Vagina (tissue), 2 donors: Measurements from ENCODE around the gene CDR2L. TPM values are rescaled to one million over a fixed set of nuclear protein-coding genes. Genes with fewer than 3 reads are reported as not detected.
A peak's percentile ranks its signal among the peaks of the same experiment; 100 is the strongest.

Source experiments
- DNase-seq, 2 donors: peaks; one replicate each; pipeline ENCODE4 v3.0.0-alpha.2; 2017; ENCODE audit errors: extremely low spot score in 2 of 2
- H3K27ac ChIP-seq: fragments of 200-600 bp; sonication (generic); one replicate; pipeline ENCODE4 v1.5.1; 2019
- H3K27me3 ChIP-seq: fragments of 200-600 bp; sonication (generic); one replicate; pipeline ENCODE4 v1.5.1; 2019
- H3K36me3 ChIP-seq, 2 donors: fragments of 200-600 bp; sonication (generic); one replicate each; pipeline ENCODE4 v1.5.1; 2017 to 2019
- H3K4me1 ChIP-seq: fragments of 200-600 bp; sonication (generic); one replicate; pipeline ENCODE4 v1.5.1; 2019
- H3K4me3 ChIP-seq, 2 donors: fragments of 200-600 bp; sonication (generic); 1 replicate in 1 of 2; 2 replicates in 1 of 2; pipeline ENCODE4 v1.5.1; 2016 to 2019
- H3K9me3 ChIP-seq: fragments of 200-600 bp; sonication (generic); one replicate; pipeline ENCODE4 v1.5.1; 2019
- POLR2A ChIP-seq, 2 donors: fragments of 450-650 bp; IDR thresholded peaks; one replicate each; pipeline ENCODE4 v1.6.1; 2017; ENCODE audit warnings: antibody characterized with exemption in 2 of 2, mild to moderate bottlenecking in 2 of 2, moderate library complexity in 2 of 2
- POLR2AphosphoS5 ChIP-seq, 2 donors: sonication (generic); formaldehyde crosslinking; IDR thresholded peaks; one replicate each; pipeline ENCODE4 v1.9.0; 2017; ENCODE audit warnings: antibody characterized with exemption in 2 of 2, mild to moderate bottlenecking in 2 of 2, low read depth in 1 of 2; ENCODE audit not compliant: insufficient read depth in 1 of 2
- intact Hi-C: fragments of 100-400 bp; cut with DNase I; formaldehyde crosslinking; loops from one replicate; pipeline ENCODE4 v1.15.1; 2023
- total RNA-seq: library from RNA; depleted of rRNA; stranded (reverse); fragments of >200 nt; gene quantifications from one replicate; pipeline ENCODE4 v1.2.3, GENCODE V29; 2016
- TF ChIP-seq, protein P1 (sequence below), 3 experiments: fragments of 450-650 bp in 2 of 3; fragments of 200-600 bp in 1 of 3; sonication (generic) in 1 of 3; IDR thresholded peaks; one replicate each; pipeline ENCODE4 v1.5.1; 2017 to 2019; ENCODE audit warnings: antibody characterized with exemption in 3 of 3, mild to moderate bottlenecking in 2 of 3, moderate library complexity in 2 of 3

CDR2L gene
- total RNA-seq, 1 donor from 2014 or later, result 13.5 TPM

DNA sequence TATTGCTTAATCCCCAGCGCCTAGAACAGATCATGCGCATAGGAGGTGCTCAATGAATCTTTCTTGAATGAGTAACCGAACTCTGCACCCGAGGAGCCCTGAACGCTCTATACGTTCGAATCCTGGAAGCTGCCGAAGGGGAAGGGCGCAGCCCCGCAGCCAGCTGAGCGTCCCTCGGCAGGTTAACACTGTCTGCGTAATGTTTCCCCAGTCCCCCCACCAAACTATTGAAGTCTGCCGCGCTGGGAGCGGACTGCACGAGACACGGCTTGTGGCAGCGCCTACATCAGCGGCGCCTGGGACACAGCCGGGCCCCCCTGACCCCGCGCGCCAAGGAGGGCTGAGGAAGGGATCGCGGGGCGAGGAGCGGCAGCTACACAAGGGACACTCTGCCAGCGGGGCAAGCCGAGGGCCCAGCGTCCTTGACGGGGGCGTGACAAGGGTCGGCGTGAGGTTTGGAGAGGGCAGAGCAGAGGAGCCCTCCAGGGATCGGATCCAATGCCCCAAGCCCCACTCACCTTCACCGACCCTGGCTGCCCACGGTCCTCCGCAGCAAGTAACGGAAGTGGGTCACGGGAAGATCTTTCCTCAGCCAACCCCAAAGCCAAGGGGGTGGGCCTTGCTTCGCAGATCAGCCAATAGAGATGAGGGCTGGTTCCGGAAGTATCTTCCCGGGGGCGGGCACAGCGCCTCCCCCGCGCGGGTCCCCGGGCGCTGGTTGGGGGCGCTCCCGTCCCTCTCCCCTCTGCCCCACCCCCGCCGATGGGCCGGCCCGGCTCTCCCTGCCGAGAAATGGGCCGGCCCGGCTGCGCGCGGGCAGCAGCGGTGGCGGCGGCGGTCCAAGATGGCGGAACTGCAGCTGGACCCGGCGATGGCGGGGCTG, 59.2 kb downstream of the CDR2L start, which contains the start of the genes ATP5PD and KCTD2:
Gene ATP5PD, minus strand, starts transcription at position 563 of the 883 bp plus-strand sequence. CDS start 4,319 bp downstream, outside the sequence.
Gene KCTD2, plus strand, starts transcription at position 819 of the 883 bp plus-strand sequence. Its CDS starts 26 bp downstream, at position 845.
- H3K27ac ChIP-seq, result peak within 1 kb of the TSS; percentile 95
- no peaks in the 10 kb centered on the region for H3K9me3 ChIP-seq
- peak within 1 kb of the TSS; percentile 84 to 90 for H3K4me3 ChIP-seq
- peaks cover 36% of the 10 kb centered on the region for H3K4me1 ChIP-seq
- intact Hi-C loops, result no loop called here
- peak; percentile 80 to 99 for TF ChIP-seq POLR2AphosphoS5 (IDR thresholded peaks at IDR 0.05; ENCODE audit: insufficient read depth in 1 of 2, low read depth in 1 of 2)
- peak in 1 of 2 donors; percentile 87 for TF ChIP-seq POLR2A (IDR thresholded peaks at IDR 0.05)
- TF ChIP-seq, protein P1, sequence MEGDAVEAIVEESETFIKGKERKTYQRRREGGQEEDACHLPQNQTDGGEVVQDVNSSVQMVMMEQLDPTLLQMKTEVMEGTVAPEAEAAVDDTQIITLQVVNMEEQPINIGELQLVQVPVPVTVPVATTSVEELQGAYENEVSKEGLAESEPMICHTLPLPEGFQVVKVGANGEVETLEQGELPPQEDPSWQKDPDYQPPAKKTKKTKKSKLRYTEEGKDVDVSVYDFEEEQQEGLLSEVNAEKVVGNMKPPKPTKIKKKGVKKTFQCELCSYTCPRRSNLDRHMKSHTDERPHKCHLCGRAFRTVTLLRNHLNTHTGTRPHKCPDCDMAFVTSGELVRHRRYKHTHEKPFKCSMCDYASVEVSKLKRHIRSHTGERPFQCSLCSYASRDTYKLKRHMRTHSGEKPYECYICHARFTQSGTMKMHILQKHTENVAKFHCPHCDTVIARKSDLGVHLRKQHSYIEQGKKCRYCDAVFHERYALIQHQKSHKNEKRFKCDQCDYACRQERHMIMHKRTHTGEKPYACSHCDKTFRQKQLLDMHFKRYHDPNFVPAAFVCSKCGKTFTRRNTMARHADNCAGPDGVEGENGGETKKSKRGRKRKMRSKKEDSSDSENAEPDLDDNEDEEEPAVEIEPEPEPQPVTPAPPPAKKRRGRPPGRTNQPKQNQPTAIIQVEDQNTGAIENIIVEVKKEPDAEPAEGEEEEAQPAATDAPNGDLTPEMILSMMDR (IDR thresholded peaks at IDR 0.05), result no peak
- peaks cover 0 to 18% of the 10 kb centered on the region in 2 donors for H3K36me3 ChIP-seq
- DNase-seq, result peak in 1 of 2 donors; percentile 97
- H3K27me3 ChIP-seq, result no peaks in the 10 kb centered on the region

DNA sequence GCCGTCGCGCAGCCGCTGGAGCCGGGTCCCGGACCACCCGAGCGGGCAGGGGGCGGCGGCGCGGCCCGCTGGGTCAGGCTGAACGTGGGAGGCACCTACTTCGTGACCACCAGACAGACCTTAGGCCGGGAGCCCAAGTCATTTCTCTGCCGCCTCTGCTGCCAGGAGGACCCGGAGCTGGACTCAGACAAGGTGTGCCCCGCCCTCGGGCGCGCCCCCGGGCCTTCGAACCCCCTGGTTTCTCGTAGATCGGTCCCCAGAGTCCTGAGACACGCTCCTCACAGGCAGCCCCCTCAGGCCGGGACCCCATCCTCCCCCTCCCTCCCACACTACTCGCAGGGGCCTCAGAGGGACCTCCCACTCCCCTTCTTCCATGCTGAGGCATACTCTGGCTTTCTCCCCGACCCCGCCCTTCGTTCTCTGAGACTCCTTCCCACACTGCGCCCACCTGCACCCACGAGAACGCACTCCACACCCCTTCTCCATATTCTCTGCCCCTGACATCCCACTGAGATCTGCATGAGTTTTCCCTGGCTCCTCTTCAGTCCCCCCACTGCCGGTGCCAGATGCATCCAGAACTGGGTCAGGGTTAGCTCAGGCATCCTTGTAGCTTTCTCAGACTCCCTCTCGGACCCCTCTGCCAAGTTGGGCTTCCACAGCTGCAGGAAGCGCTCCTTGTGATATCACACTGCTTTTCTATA, 60.1 kb downstream of the CDR2L start:
- DNase-seq, result peak in 1 of 2 donors; percentile 90
- Histone ChIP-seq H3K27me3 (no peaks in the 10 kb centered on the region), H3K4me1 (peaks cover 36% of the 10 kb centered on the region), H3K36me3 (peaks cover 0 to 22% of the 10 kb centered on the region in 2 donors), H3K27ac (peak overlapping the region; percentile 95), H3K4me3 (peak overlapping the region; percentile 84 to 90), H3K9me3 (no peaks in the 10 kb centered on the region)
- intact Hi-C loops, result no loop called here
- TF ChIP-seq POLR2AphosphoS5 (IDR thresholded peaks at IDR 0.05; ENCODE audit: insufficient read depth in 1 of 2, low read depth in 1 of 2) (no peak), POLR2A (IDR thresholded peaks at IDR 0.05) (no peak)
- TF ChIP-seq, protein P1 (IDR thresholded peaks at IDR 0.05), result no peak

DNA sequence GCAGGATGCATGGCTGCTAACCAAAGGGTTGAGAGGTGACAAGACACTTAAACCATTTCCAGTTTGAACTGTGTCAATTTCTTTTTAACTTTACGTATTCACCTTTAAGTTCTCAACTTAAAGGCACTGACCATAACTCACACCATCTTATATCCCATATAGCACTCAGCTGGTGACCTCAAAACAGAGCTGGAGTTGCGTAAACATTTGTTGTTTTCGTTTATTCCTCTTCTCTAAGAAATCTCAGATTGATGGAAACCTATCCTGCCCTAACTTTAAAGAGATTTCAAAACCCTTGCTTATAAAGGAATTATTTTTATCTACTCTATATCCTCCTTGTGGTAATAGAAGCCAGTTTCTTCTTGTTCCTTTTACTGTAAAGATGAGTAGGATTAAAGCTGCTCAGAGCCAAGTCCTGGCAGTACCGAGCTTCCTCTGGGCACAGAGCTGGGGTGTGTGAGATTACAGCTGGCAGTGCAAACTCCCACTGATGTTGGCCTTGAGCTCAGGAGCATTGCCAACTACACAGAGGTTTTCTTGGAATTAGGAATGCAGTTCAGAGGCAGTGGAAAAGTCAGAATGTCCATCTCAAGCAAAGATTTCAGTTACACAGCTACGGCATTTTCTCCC, 60.9 kb downstream of the CDR2L start:
- no peak for DNase-seq

DNA sequence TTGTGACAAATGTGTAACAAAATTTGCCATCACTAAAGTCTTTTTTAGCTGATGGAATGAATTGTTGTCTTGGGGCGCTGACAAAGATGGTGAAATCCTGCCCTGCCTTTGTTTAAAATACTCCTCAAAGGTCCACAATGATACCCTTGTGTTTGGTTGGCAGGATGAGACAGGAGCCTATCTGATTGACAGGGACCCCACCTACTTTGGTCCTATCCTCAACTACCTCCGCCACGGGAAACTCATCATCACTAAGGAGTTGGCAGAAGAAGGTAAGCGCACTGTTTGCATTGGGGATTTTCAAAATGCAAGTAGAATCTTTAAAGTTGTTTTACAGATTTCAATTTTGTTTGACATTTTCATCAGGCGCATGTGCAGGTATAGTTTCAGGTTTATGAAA, 61.6 kb downstream of the CDR2L start:
- TF ChIP-seq POLR2A (IDR thresholded peaks at IDR 0.05), result no peak
- TF ChIP-seq, protein P1 (IDR thresholded peaks at IDR 0.05), result no peak
- no peak for TF ChIP-seq POLR2AphosphoS5 (IDR thresholded peaks at IDR 0.05; ENCODE audit: insufficient read depth in 1 of 2, low read depth in 1 of 2)
- Histone ChIP-seq H3K36me3 (peaks cover 0 to 37% of the 10 kb centered on the region in 2 donors), H3K27me3 (no peaks in the 10 kb centered on the region), H3K4me1 (peaks cover 31% of the 10 kb centered on the region), H3K9me3 (no peaks in the 10 kb centered on the region), H3K27ac (no peak overlapping the region), H3K4me3 (no peak overlapping the region)
- intact Hi-C loops, result no loop called here
- DNase-seq, result no peak

More for the DNA sequence above, 60.9 kb downstream of the CDR2L start:
- intact Hi-C loops, result no loop called here
- TF ChIP-seq, protein P1 (IDR thresholded peaks at IDR 0.05), result no peak
- TF ChIP-seq POLR2AphosphoS5 (IDR thresholded peaks at IDR 0.05; ENCODE audit: insufficient read depth in 1 of 2, low read depth in 1 of 2), result peak in 1 of 2 donors; percentile 8
- Histone ChIP-seq H3K36me3 (peaks cover 0 to 30% of the 10 kb centered on the region in 2 donors), H3K27ac (peak overlapping the region; percentile 95), H3K4me3 (peak overlapping the region; percentile 84 to 90), H3K9me3 (no peaks in the 10 kb centered on the region), H3K4me1 (peaks cover 36% of the 10 kb centered on the region), H3K27me3 (no peaks in the 10 kb centered on the region)
